ENCODE data around the gene SLC35B3. TPM values are rescaled to one million over a fixed set of nuclear protein-coding genes. Genes with fewer than 3 reads are reported as not detected.
"Not testable (repeated sequence)": the region's sequence is repeated elsewhere in the genome, so short reads cannot be mapped to it uniquely, and the experiment has no call there.

SLC35B3 gene
- polyA plus RNA-seq (ENCODE audit: insufficient read length in 4 of 4) = 10 to 100 TPM; 31.5 to 37.8 (median 34.5) TPM

DNA sequence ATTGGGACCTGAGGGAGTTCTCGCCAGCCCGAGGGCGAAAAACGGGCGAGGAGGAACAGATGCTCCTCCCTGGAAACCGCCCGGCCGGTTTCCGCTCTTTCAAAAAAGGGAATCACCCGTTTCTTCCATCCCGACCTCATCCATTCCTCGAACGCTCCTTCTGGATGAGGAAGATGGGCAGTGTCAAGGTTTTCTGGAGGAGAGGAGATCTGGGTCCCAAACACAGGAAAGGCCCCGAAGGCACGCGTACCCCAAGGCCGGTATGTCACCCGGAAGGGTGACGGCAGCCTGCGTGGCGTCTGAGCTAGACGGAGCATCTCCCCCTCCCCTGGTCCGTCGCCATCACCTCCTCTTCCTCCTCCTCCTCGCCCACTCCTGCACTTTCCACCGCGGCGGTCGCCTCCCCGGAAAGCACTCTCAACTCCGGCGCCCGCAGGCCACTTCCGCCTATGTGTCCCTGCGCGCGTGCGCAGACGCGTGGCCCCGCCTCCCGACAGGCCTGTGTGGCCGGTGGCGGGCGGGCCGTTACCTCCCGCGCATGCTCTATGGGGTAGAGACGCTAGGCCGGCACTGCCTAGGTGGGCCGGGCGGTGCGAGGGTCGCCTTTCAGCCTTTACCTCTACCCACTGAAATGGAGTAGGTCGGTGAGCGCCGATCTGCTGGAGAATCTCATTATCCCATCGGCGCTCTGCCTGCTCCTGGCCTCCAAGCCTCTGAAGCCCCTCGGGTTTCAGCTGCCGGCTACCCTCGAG, at the start of gene SLC35B3:
TSS of gene SLC35B3 (minus strand) at position 453 of the 752 bp plus-strand sequence.
- peak; percentile 85 to 91 (median 86) for DNase-seq (ENCODE audit: low read depth in 4 of 4, low spot score in 3 of 4)

GRCh38 chr6:8483650-8484049, 48.3 kb upstream of the SLC35B3 start:
- no peak for DNase-seq (ENCODE audit: low read depth in 4 of 4, low spot score in 3 of 4)

GRCh38 chr6:8481727-8482126, 46.4 kb upstream of the SLC35B3 start:
- DNase-seq (ENCODE audit: low read depth in 4 of 4, low spot score in 3 of 4) = no peak

GRCh38 chr6:8478418-8478817, 43.1 kb upstream of the SLC35B3 start:
- DNase-seq (ENCODE audit: low read depth in 4 of 4, low spot score in 3 of 4) = no peak

DNA sequence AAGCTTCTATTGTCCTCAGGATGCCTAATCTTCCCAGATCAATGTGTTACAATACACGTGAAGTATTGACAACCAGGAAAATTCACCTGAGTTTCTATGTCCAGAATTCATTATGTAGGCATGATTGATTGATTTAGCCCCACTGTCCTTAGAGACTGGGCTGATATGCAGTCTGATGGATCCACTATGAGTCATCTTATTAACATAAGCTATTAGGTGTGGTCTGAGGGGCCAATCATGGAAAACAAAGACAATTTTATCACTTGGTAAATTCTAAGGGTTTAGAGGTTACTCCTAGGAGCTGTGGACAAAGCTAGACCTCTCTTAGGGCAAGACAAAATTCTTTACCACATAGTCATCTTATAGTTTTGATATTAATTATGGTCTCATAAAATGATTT, 41.3 kb upstream of the SLC35B3 start:
- no peak for DNase-seq (ENCODE audit: low read depth in 4 of 4, low spot score in 3 of 4)

DNA sequence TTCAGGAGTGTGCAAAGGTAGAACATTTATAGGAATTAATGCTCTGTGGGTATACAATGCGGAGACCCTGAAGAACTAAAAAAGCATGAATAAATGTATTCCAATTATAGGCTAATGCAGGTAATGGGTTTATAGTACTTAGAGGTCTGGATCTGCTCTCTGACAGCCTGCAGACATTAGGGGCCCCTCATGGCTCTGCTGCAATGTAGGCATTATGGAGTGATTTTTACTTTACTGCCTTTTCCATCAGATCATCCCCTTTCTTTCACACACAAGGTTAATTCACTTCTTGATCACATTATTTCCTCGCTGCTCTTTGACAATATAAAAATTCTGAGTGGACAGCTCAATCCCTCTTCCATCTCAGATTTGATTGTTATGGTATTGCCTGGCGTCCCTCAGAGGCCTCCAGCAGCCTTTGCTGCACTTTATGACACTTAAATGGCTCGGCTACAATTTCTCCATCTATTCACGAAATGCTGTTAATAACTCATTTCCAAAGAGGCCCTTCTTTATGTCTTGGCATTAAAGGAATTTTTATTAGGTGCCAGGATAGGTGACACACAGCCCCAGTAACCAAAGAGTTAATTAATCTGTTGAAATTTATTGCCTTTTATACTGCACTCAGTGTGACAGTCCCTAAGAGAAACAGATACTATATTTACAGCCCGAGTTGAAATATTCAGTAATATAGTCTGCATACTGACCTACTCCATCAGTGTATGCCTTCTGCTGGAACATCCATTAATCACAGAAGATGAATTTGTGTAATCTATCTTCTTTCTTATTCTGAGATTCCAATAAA, 33.4 kb upstream of the SLC35B3 start:
- no peak for DNase-seq (ENCODE audit: low read depth in 4 of 4, low spot score in 3 of 4)

DNA sequence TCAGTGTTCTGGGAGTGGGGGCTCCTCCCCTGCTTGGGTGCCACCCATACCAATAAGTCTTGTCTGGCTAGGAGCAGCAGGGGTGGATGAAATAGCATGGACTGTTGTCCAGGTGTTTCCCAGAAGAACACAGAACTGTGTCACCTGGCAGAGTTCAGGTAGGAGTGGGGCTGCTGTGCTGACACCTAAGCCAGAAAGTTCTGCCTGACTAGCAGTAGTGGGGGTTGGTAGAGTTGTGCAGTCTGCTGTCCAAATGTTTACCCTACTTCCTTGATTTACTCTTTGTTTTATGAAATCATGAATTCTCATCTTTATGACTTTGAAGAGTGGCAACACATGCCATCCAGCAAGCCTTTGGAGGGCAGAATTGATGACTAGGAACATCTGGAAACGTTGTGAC, 27.3 kb upstream of the SLC35B3 start:
- no peak for DNase-seq (ENCODE audit: low read depth in 4 of 4, low spot score in 3 of 4)

GRCh38 chr6:8462169-8462568, 26.8 kb upstream of the SLC35B3 start:
- no peak for DNase-seq (ENCODE audit: low read depth in 4 of 4, low spot score in 3 of 4)

GRCh38 chr6:8446391-8446790, 11.0 kb upstream of the SLC35B3 start:
- no peak for DNase-seq (ENCODE audit: low read depth in 4 of 4, low spot score in 3 of 4)

- DNase-seq (ENCODE audit: low read depth in 4 of 4, low spot score in 3 of 4) = not testable (repeated sequence)
Observed at GRCh38 chr6:8445930-8446329, 10.6 kb upstream of the SLC35B3 start.

- no peak for DNase-seq (ENCODE audit: low read depth in 4 of 4, low spot score in 3 of 4)
Observed at GRCh38 chr6:8442150-8442549, 6.8 kb upstream of the SLC35B3 start.

- DNase-seq (ENCODE audit: low read depth in 4 of 4, low spot score in 3 of 4) = no peak
Observed at GRCh38 chr6:8441452-8441851, 6.1 kb upstream of the SLC35B3 start.

DNA sequence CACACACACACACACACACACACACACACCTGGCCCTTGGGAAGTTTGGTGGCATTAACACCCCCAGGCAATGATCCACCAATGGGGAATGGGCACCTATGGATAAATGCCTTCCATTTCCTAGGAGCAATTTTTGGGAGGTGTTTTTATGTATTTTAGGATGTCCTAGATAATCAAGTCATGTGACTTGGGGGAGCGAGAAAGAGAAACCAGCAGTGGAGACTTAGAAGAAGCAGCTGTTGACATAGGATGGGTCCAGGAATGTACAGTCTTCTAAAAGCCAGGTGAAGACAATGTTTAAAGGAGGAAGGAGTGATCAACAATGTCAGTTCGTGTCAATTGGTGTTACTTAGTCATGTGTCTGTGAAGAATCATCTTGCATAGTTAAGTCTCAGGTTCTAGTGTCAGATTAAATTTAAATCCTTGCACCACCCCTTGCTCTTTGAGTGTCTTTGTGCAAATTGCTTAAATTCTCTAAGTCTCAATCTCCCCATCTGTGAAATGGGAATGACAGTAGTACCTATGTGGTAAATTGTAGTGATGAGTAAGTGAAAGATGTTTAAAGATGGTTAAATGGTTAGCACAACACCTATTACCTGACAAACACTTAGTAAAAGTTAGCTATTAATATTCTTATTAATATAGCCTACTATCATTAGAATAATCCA, 4.4 kb upstream of the SLC35B3 start:
- no peak for DNase-seq (ENCODE audit: low read depth in 4 of 4, low spot score in 3 of 4)

DNA sequence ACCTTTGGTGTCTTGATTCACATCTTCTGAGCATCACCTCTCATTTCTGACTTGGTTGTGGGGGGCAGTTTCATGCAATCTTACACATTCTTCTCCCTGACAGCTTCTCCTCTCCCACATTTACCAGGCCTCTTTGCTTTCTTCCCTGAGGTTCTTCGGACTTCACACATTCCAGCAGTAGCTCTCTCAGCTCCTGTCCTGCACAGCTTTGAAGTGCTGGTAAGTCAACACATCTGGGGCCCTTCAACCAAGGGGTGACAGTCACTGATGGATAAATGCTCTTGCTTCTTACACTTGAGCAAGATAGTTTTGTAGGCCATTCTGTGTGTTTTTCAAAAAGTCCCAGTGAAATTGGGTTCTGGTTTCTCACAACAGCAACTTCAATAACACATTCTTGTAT, 2.5 kb upstream of the SLC35B3 start:
- no peak for DNase-seq (ENCODE audit: low read depth in 4 of 4, low spot score in 3 of 4)

GRCh38 chr6:8436966-8437365, 1.6 kb upstream of the SLC35B3 start:
- no peak for DNase-seq (ENCODE audit: low read depth in 4 of 4, low spot score in 3 of 4)

DNA sequence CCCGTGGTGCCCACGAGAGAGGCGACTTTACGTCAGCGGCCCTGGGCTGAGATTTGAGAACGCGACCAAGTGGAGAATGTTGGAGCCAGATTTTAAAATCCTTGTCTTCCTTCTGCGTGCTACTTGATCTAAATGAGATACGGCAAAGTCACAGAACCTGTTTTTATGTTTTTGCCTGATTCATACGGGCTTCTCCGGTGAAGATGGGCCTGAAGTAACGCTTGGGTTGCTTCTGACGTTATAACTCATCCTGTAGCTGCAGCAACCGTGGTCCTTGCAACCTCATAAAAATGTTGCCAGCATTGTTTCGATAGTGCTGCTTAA, 462 bp upstream of the SLC35B3 start:
- DNase-seq (ENCODE audit: low read depth in 4 of 4, low spot score in 3 of 4) = peak in 2 of 4 donors; percentile 37 to 48

GRCh38 chr6:8434727-8435092, 635 bp downstream of the SLC35B3 start:
- DNase-seq (ENCODE audit: low read depth in 4 of 4, low spot score in 3 of 4) = no peak

DNA sequence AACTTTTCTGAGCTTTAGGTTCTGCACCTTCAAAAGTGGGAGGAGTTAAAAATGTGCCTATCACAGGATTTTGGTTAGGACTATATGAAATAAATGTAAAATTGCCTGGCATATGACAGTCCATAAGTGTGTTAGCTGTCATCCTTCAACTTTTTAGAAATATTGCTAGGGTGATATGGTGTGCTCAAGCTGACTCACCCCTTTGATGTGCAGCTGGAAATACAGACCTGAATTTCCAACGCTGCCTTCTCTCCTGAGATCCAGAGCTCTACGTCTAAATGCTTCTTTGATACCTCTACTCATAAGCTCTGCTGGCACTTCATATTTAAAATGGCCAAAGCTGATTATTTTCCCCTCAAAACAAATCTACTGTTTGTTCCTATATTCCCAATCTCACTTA, 2.7 kb downstream of the SLC35B3 start:
- no peak for DNase-seq (ENCODE audit: low read depth in 4 of 4, low spot score in 3 of 4)

DNA sequence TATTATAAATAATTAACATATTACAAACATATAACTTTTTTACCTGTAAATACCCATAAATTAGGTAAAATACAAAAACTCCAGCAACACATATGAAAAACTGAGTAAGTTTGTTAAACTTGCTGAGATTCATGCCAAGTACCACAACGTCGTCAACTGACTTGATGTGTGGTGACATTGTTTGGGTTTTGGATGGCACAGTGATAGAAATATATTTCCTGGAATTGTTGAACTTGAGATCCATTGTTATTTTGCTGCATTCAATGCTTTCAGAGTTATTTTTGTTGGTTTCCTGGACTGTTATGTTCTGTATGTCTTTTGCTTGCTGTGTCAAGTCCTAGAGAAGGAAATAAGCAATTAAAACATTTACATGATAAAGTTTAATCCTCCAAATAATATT, 5.5 kb downstream of the SLC35B3 start:
- no peak for DNase-seq (ENCODE audit: low read depth in 4 of 4, low spot score in 3 of 4)

GRCh38 chr6:8426544-8426943, 8.8 kb downstream of the SLC35B3 start:
- not testable (repeated sequence) for DNase-seq (ENCODE audit: low read depth in 4 of 4, low spot score in 3 of 4)

DNA sequence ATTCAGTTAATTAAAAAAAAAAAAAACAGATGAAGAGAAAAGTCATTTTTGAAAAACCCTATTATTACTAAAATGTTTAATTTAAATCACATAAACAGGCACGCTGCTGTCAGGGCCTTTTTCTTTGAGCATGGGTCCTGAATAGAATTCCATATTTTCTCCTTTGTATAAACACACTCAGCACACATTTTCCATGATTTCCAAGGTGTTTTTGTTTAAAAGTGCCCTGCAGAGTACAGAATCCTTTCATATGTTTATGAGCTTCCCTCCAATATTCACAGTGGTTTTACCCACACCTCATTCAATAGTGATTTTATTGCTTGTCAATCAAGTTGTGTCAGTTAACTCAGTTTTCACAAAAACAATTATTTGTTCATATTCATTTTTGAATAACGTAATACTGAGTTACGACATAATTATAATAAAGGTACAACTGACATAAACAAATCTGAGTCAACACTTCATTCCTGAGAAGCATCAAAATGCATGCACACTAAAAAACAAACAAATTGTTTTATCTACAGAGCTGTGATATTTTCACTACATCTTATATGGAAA, 15.2 kb downstream of the SLC35B3 start:
- DNase-seq (ENCODE audit: low read depth in 4 of 4, low spot score in 3 of 4) = no peak

Data from left renal pelvis (tissue), 4 donors.